ENCODE results near the gene MNX1.

- no peak for TF ChIP-seq CTCF (IDR thresholded peaks at IDR 0.05; ENCODE audit: borderline replicate concordance, extremely low read depth, low read length, poor library complexity, severe bottlenecking)
- no peak for TF ChIP-seq EZH2 (IDR thresholded peaks at IDR 0.05; ENCODE audit: borderline replicate concordance, low read depth, low read length, severe bottlenecking)
Measured at GRCh38 chr7:157018997-157019608, 8.6 kb upstream of the MNX1 start.

All from DND-41 (cell line).